Upper lobe of left lung (tissue), 4 donors: ENCODE measurements around the gene CAT.

Experiments used
- POLR2A ChIP-seq, 4 donors: fragments of 450-650 bp; IDR thresholded peaks; one replicate each; pipeline ENCODE4 v1.5.1; 2016 to 2017; ENCODE audit warnings: antibody characterized with exemption in 4 of 4, mild to moderate bottlenecking in 2 of 4
- TF ChIP-seq, protein P1 (sequence below), 6 experiments: fragments of 450-650 bp in 4 of 6; fragments of 200-600 bp in 2 of 6; sonication (generic) in 2 of 6; IDR thresholded peaks; one replicate each; pipeline ENCODE4 v1.5.1; 2016 to 2019; ENCODE audit warnings: antibody characterized with exemption in 6 of 6

DNA sequence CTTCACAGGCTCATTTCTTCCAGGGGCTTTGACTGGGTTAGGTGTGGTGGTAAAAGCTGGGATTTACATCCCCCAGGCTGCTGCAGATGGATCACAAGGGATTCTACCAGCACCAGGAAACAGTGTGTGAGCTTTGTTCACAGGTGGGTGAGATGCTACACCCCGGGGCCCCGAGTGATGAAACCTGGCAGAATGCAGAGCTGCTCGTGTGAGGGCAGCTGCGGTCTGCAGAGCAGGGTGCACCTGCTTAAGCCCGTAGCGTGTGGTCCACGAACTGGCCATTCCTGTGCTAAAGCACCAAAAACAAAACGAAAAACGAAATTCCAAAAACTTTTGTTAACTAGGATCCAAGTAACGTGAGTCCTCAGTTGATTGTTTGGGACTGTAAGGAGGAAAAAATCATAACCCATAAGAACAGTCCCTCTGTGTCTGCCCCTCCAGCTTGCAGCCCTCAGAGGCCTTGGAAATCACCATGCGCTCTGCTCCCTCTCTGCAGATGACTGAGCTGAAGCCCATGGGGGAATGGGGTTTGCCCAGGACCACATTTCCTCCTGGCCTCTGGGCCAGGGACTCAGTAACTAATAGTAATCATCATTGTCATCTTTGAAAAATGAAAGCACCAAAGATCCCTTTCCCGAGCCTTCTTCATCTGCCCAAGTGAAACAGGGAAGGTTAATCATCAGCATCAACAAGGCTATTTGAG lies 50.3 kb downstream of the CAT start:
- TF ChIP-seq, protein P1, sequence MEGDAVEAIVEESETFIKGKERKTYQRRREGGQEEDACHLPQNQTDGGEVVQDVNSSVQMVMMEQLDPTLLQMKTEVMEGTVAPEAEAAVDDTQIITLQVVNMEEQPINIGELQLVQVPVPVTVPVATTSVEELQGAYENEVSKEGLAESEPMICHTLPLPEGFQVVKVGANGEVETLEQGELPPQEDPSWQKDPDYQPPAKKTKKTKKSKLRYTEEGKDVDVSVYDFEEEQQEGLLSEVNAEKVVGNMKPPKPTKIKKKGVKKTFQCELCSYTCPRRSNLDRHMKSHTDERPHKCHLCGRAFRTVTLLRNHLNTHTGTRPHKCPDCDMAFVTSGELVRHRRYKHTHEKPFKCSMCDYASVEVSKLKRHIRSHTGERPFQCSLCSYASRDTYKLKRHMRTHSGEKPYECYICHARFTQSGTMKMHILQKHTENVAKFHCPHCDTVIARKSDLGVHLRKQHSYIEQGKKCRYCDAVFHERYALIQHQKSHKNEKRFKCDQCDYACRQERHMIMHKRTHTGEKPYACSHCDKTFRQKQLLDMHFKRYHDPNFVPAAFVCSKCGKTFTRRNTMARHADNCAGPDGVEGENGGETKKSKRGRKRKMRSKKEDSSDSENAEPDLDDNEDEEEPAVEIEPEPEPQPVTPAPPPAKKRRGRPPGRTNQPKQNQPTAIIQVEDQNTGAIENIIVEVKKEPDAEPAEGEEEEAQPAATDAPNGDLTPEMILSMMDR (IDR thresholded peaks at IDR 0.05), result no peak
- no peak for TF ChIP-seq POLR2A (IDR thresholded peaks at IDR 0.05)
